Measurements from ENCODE around the gene CACNA1E.

Gene CACNA1E

DNA sequence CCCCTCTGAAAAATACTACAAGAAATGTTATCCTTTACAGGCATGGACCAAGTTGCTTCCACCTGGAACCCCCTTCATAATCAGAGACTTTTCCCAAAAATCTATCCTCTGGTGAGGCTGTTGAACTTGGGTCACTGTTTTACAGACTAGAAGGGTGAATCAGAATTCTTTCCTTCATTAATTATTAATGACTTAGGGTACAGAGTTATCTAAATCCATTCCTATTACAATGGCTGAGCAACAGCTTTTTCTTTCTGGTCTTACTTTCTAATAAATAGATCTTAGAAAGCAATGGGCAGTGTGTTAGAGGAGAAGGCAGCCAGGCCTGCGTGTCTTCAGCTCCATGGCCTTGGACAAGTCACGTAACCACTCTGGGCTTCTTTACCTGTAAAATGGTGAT, 294.0 kb downstream of the CACNA1E start:
- DNase-seq = no peak

DNA sequence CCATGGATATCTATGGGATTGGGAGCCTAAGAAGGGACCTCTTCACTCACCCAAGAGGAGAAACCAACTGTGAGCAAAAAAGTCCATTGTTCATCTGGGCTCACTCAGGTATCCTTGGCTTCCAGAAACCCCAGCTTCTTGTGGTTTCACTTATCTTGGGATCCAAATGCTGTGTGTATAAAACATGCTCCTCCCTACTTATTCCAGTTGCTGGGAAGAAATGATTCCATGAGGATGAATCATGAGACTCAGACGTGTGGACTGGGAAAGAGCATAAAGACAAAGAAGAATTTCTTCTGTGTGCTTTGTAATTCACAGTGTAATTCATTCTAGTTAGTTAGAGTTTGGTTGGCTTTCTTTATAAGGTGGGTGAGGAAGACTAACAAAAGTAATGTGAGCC, 294.5 kb downstream of the CACNA1E start:
- no peak for DNase-seq

DNA sequence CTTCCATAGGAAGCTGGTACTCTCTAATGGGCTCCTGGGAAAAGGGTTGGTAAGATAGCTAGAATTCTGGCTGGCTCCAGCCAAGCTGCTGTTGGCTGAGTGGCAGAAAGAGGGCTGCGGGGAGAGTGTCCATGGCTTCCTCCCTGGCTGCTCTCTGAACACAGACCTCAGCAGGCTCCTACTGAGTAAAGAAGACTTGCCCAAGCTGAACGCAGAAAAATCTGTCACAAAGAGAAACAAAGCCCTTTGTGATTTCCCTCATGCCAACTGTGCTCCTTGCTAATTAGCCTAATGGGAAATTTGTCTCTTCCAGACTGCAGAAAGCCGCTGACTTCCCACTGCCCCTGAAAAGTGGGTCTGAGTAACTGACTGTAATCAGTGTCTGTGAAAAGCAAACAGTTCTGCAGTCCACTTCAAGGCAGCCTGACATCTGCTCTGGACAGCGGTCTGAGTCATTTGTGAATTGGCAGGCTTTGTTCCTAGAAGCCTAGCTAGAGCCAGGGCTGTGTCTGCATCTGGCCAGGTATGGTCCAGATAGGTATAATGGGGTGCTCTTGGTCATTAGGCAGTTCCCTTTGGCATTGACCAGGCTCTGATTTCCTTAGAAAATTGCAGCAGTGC, 295.4 kb downstream of the CACNA1E start:
- no peak for DNase-seq

DNA sequence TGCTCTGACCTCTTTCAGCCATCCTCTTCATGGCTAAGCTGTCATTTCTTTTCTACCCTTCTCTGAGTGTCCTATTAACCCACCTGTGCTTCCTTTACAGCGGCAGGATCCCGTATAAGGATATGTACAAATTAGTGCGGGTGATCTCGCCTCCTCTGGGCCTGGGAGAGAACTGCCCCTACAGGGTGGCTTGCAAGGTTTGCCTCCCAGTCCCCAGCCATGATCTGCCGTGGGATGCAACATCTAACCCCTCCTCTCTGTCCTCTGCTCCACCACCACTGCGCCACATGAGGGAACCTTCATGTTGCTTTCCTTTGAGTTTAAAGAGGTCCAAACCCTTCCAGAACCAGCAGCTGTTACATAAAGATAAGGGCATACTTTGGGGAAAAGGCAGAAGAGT, 296.0 kb downstream of the CACNA1E start:
- no peak for DNase-seq

DNA sequence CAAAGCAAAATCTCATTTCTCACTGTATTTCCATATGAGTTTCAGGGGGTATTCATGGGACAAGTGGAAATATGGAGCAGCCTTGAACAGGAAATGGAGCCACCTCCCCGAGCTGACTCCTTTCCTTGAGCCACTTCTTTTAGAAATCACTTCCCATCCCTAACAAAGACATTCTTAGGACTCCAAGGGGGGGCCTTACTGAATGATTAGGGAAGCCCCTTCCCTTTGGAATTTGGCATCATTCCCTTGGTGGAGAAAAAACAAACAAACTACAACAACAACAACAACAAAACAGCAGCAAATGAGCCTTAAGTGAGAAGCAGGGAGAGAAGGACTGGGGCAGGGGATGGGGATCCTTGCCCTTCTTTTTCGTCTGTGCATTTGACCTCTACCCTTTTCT, 299.9 kb downstream of the CACNA1E start:
- no peak for DNase-seq

DNA sequence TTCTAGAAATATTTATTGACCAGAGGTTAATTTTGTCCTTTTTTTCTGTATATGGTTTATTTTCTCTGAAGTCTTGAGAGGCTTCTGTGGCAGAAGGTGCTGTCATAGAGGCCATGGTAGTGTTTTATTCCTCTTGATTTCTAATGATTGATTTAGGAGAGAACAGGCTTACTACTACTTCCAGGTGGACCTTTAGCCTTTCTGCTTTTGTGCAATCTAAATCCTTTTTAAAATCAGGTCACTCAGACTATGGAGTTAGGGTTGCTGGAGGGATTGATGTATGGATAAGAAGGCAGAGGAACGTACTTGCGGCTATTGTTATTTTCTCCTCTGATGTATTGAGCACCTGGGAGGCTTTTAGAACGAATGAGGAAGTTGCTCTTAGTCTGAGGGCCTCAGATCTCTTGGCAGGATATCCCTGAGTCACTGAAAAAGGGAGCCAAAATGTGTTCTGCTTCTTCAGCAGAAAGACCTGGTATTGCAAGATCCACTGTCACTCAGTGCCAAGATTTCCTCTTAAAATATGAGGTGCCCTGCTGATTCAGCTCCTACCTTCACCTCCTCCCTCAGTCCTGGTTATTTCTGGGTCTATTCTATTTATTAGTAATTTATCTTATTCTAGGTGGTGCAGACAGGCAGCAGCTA, 300.8 kb downstream of the CACNA1E start:
- DNase-seq = no peak

DNA sequence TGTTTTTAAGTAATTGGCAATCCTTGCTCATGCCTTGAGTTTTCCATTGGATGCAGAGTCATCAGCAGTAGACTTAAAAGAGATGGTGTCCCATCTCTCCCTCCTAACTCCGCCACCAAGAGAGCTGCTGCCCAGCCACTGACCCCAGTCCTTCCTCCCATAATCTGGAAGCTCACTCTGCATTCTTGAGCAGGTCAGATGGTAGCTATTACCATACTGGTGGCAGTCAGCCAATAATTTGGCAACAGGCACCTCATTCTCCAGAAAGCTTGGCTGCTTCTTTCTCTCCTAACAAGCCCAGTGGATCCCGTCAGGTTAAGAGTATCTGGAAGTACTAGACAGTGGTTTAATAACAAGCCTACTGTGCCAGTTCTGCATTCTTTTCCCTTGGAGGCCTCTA, 306.1 kb downstream of the CACNA1E start:
- DNase-seq = no peak

DNA sequence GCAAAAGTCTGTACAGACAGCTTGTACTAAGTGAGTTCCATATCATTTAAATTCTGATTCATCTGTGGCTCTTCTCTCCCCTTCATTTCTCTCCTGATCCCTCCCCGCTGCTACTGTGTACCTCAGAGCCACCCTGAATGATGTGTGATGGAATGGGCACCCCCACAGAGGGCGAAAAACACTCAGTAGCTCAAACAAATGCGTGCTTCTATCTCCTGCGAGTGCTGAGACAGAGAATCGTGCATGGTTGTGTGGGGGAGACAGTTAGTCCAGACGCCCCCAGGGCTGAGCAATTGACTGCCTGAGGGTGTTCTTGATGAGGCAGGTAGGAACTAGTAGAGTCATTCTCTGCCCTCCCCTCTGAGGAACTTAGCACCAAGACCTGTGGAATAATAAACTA, 308.4 kb downstream of the CACNA1E start:
- DNase-seq = no peak

DNA sequence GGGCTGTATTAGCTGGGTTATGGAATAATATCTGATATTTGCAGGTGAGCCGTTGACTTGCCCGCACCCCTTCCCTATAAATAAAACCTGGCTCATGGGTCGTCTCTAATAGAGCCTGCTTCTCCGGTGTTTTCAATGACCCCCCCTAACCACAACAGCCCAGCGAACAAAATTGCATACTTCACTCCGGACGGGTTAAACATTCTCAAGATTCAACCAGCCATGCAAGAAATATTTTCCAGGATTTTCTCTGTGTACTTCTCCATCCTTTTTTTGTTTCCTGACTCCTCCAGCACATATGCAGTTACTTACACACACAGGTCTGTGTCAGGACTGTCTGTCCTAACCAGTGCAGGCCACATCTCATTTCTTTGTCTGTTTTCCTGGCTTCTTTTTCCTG, 310.5 kb downstream of the CACNA1E start:
- DNase-seq = no peak

DNA sequence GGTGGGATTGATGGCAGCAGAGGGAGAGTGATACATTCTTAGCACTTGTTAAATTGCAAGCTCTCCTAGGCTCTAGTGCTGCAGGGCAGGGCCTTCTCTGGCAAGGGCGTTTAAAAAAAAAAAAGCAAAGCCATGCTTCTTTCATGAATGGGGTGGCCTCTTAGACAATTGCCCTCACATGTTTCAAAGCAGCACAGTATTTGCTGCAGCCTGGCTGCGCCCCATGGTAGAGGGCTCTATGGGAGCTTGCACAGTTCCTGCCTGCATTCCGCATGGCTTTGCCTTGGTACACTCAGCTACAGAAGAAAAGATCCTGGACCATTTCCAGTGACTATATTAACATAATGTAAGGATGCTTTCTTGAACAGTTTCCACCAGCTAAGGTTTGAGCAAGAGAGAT, 311.0 kb downstream of the CACNA1E start:
- DNase-seq = no peak

DNA sequence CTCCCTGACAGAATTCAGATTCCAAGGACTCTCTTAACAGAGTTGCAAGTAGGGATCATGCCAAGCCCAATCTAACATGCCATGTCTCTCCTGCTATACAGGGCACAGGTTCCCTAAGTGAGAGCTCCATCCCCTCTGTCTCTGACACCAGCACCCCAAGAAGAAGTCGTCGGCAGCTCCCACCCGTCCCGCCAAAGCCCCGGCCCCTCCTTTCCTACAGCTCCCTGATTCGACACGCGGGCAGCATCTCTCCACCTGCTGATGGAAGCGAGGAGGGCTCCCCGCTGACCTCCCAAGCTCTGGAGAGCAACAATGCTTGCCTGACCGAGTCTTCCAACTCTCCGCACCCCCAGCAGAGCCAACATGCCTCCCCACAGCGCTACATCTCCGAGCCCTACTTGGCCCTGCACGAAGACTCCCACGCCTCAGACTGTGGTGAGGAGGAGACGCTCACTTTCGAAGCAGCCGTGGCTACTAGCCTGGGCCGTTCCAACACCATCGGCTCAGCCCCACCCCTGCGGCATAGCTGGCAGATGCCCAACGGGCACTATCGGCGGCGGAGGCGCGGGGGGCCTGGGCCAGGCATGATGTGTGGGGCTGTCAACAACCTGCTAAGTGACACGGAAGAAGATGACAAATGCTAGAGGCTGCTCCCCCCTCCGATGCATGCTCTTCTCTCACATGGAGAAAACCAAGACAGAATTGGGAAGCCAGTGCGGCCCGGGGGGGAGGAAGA, 315.0 kb downstream of the CACNA1E start:
- DNase-seq = no peak

DNA sequence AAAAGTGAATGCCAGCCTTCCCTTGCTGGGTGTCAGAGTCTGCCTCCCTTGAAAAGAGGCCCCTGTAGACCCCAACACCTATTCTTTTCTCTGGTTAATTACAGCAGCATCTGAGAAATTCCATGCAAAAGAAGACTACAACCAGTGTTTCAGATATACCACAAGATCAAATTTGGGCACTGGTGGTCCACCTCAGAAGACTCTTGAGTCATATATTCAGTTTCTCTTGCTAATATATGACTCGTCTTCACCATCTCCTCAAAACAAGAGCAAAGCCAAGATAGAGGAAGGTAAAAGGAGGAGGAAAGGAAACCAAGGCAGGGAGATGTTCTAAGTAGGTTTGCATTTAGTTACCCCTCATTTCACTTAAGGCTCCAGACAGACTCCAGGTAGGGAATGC, 318.3 kb downstream of the CACNA1E start:
- no peak for DNase-seq

DNA sequence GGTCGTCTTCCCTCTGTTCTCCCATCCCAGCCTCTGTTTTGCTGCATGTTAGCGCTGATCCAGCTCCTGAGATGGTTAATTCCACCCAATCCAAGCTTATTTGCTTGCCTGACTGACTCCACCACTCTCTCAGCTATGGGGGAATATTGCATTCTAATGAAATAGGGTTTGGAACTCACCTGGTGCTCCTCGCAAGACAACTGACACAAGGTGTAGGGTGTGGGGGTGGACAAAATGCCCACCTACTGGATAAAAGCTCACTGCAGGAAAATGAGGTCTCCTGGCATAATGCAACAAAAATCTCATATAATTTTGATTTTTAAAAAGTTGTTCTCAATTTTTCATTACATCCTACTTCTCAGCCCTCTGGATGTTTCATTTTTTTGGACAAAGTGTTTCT, 319.1 kb downstream of the CACNA1E start:
- no peak for DNase-seq

DNA sequence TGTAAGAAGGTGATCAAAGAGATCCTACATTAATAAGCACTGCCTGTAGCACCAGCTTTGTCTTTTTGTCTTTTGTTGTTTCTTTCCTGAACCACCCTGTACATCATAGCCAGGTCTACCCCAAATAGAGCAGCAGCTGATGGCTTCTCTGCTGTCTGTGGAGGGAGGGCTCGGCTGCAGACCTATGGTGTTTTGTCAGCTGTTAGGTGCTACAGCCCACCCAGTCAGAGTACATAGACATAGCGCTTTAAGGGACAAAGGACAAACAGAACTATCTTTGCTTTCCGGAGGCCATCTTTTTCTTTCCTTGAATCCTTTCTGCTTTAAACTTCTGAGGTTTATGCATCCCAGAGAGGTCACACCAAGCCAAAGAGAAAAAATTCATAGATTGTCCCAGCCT, 320.1 kb downstream of the CACNA1E start:
- DNase-seq = no peak

DNA sequence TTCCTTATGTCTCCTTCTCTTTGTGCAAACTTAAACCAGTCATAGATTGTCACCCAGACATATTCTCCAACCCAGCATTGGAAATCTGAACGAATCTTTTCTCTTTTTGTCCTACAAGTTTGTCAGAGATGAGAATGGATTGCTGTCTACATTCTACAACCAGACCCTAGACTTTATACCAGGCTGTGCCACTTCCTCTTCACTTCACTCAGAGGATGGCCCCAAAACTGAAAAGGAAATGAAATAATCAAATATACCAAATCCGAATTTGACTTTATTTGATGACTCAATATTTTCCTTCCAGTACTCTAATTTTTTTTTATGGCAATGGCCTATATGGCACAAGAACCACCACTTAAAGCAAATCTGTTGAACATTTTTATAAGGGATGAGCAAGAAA, 321.7 kb downstream of the CACNA1E start:
- no peak for DNase-seq

DNA sequence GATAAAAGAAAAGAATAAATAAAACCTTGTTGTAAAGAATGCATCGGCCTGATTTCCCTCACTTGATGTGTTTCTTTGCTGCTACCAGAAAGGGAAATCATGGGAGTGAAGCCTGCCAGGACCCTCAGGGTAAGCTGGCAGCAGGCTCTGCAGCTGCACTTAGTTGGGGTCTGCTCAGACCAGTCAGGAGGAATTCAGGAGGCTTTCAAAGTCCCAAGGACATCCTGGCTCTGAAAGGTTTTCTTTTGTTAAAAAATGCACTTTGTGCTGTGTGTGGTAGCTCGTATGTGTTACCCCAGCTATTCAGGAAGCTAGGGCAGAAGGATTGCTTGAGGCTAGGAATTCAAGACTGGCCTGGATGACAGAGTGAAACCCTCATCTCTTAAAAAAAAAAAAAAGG, 323.4 kb downstream of the CACNA1E start:
- DNase-seq = no peak

DNA sequence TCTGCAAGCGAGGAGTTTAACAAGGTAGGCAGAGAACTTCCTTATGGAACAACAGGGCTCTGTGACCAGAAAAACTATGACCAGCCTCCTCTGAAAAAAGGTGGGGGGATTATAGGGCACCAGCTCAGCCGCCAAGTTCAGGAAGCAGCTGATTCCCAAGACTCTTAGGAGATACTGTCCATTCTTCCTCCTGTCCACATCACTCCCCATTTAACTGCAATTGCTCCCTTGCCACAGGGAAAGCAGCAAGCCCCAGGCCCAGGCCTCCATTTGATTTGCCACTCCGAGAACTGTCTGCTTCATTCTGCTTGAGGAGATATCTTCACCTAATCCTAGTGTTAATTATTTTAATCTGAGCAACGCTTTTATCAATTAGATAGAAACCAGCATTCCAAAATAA, 323.9 kb downstream of the CACNA1E start:
- DNase-seq = no peak

DNA sequence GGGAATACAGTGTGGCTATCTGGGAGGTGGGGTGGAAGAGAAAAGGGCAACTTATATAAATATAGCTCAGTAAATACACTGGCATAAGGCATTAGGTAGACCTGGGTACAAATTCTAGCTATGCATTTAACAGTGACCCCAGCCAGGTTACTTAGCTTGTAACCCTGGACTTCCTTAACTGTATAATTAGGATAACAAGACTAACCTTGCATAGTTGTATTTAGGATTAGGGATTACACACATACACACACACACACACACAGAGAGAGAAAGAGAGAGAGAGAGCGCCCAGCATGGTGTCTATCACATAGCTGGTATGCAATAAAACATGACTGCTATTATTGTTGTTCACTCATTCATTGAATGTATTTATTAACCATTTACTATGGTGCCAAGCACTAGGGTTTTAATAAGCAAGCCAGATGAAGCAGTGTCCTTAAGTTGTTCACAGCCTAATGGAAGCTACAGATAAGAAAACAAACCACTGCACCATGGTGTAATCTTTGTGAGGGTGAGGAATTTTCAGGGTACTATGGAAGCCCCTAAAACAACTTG, 326.8 kb downstream of the CACNA1E start:
- no peak for DNase-seq

DNA sequence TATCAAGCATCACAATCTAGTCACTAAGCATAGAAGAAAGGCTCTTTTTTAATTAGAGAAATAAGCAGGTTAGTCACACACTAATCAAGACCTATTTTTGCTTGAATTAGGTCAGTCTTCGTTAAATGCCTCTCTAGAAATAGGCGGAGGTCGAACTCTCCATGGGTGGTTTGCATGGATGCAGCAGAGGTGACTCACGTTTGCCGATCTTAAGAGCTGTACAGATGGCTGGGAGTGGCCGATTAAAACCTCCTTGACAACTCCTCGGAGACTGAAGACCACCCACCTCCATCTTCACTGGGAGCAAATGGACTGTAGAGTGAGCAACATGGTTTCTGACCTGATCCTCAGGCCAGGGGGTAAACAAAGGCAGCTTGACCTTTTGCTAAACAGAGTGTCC, 328.9 kb downstream of the CACNA1E start:
- no peak for DNase-seq

DNA sequence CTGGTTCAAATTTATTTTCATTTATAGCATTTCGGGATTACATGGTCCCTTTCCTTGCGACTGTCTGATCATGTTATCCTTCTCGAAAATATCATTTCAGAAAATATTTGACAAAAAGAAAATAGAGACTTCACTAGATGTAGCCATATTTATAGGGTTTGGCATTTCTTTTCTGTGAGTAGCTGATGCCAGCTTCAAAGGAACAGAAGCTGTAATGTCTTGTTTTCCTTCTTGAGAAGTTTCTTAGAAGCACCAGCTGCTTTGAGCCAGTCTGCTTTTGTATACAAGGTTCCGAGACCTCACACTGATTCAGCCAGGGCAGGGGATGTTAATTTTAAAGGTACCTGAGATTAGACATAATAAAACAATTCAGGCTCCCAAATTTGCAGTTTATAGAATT, 329.9 kb downstream of the CACNA1E start:
- no peak for DNase-seq

DNA sequence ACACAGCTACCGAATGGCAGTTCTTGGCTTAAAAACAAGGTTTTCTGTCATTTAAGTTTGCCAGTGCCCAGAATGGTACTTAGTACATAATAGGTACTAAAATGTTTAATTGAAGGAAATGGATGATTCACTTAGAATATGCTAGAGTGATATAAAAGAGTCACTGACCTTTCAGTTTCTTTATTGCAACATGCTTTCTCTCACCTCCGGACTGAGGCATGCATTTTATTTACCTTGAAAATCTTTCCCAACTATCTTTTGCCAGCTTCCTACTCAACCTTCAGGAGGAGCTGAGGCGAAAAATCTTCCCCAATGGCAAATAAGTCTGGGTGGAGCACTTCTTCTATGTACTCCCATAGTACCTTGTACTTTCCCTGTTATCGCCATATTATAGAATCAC, 333.3 kb downstream of the CACNA1E start:
- no peak for DNase-seq

DNA sequence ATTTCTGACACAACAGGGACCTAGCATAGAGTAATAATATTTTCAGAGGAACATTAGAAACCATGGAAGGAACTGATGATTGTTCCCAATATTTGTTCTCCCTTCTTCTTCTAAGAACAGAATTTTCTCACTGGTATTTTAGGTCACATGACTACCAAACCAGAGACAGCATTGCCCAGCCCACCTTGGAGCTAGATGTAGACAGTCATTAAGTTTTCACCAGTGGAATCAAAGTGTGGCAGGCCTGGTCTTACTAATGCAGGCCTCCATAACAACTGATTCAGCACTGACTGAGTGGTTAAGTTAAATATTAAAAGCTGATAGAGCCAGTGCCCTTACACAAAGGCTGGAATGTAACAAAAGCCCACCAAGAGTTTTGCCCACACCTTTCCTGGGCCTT, 333.8 kb downstream of the CACNA1E start:
- DNase-seq = no peak

DNA sequence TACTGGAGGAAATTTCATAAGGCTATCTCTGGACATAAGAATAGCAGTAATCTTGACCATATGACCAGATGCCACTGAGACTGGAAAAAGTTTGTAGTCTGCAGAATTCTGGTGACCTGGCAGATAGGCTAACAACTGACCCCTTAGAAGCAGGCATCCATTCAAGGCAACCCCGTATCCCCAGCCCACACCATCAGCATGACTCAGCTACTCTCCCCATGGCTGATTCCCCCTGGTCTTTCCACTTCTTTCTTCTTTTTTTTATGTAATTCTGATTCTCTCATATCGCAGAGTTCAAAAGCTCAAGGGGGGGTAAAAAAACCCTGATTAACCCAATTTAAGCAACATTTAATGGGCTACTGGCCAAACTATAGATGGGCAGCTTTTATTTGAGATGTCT, 335.1 kb downstream of the CACNA1E start:
- DNase-seq = no peak

DNA sequence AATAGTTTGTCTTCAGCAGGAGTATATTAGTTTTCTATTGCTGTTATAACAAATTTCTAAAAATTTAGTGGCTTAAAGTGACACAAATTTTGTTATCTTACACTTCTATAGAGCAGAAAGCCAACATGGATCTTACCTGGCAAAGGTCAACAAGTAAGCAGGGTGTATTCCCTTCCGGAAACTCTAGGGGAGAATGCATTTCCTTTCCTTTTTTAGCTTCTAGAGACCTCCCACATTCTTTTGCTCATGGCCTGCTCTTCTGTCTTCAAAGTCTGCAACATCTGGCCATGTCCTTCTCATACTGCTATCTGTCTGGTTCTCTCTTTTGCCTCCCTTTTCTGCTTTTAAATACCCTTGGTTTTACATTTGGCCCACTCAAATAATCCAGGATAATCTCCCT, 335.6 kb downstream of the CACNA1E start:
- no peak for DNase-seq

Data from CD4-positive, alpha-beta T cell treated with Interleukin-6 for 4 hours (primary cell).